Motor neuron (in vitro differentiated cells): Measurements from ENCODE around the gene PAK5. TPM values are rescaled to one million over a fixed set of nuclear protein-coding genes. Genes with fewer than 3 reads are reported as not detected.

ENCODE experiments used
- ATAC-seq, 8 experiments: fragments of 200-7000 bp; cut with Tn5 transposase; replicated peaks in 6 of 8; 2 replicates each; pipeline ENCODE4 v1.8.0; 2021; ENCODE audit warnings: mild to moderate bottlenecking in 8 of 8, moderate library complexity in 8 of 8
- H3K27ac ChIP-seq, 2 donors: fragments of 250-450 bp; sonication (Bioruptor Pico); 2 replicates each; pipeline ENCODE4 v1.9.0; 2021; ENCODE audit warnings: antibody characterized with exemption in 2 of 2, mild to moderate bottlenecking in 2 of 2, moderate library complexity in 1 of 2
- H3K4me1 ChIP-seq, 2 donors: fragments of 250-450 bp; sonication (Bioruptor Pico); replicated peaks in 1 of 2; 2 replicates each; pipeline ENCODE4 v1.6.1; 2021; ENCODE audit warnings: antibody characterized with exemption in 2 of 2, mild to moderate bottlenecking in 2 of 2, moderate library complexity in 1 of 2
- H3K4me3 ChIP-seq, 5 donors: fragments of 250-450 bp; sonication (Bioruptor Pico); 2 replicates each; pipeline ENCODE4 v1.9.0; 2021; ENCODE audit warnings: antibody characterized with exemption in 5 of 5, mild to moderate bottlenecking in 5 of 5, moderate library complexity in 4 of 5
- WGBS, 10 experiments: fragments of 450-650 bp; shearing (Covaris generic); methylation state at CpG; one replicate each; pipeline ENCODE4 v1.0.0; 2022; 5-methylcytosine and 5-hydroxymethylcytosine counted together
- in situ Hi-C, 9 experiments: fragments of 400-800 bp; cut with MboI; loops; one replicate each; pipeline ENCODE4 v1.15.0; 2021; ENCODE audit warnings: low sequenced_read_pairs in 9 of 9, low pct_unique_long_range_greater_than_20kb in 2 of 9; ENCODE audit not compliant: unreplicated experiment in 9 of 9
- total RNA-seq, 8 experiments: library from RNA; unstranded; fragments of 300-600 nt; gene quantifications; 2 replicates each; pipeline versions ENCODE4 v1.2.3 to v1.2.4, GENCODE V29; 2022

Gene PAK5
- total RNA-seq, result 10 to 100 TPM in 5 of 8 experiments, 1 to 10 TPM in 3; 2.7 to 20.0 (median 12.5) TPM

DNA sequence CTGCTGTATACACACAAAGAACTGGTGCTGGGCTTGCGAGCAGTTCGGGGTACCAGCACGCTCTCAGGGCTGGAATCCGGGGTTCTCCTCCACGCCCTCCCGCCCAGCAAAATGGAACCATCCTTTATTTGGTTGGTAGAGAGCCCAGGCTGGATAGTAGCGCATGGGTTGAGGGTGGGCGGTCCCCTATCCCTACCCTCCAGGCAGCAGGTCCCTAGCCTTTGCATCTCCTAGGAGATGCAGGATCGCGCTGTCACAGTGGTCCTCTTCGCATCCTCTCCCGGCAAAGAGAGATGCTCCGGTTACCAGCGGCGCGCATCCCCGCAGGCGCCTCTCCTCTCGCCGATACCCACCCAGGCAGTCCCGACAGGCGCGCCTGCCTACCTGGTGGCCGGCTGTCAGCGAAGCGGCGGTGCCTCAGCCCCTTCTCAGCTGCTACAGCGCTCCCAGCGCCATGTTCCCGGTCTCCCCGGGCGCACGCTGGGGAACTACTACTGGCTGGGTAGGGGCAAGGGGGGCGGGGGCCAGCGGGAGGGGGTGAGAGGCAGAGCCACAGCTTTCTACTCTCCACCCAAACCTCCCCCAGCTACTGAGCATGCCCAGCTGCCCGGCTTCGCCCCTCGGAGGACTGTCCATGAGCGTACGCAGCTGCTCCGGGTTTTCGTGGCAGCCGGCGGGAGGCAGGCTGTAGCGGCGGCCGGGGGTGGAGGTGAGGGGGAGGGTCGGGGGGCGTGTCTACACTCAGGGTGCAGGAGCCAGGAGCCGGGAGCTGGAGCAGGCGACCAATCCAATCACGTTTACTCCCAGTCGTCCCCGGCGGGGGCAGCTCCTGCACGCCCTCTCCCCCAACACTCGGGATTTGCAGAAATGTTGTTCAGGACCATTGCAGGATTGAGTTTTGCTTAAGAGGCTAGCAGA, at the start of gene PAK5:
Gene PAK5, minus strand, starts transcription at position 699 of the 918 bp plus-strand sequence. CDS start 194,748 bp downstream, outside the sequence.
- H3K4me1 ChIP-seq, result peaks cover 6 to 11% of the 10 kb centered on the region in 2 donors
- ATAC-seq, result peak; percentile 88 to 92 (median 90)
- 0 to 6% (median 0%) methylated on average over 1 to 11 of the region's 57 CpGs; no CpG with 5 or more reads in 7 of the 10 experiments for WGBS, 10 experiments
- H3K27ac ChIP-seq, result peak within 1 kb of the TSS; percentile 67 to 84
- in situ Hi-C loops, result no loop called here
- H3K4me3 ChIP-seq, result peak within 1 kb of the TSS; percentile 60 to 73 (median 68)

GRCh38 chr20:9887706-9888105, 48.8 kb upstream of the PAK5 start:
- in situ Hi-C loops, result loop anchor here in 3 of 9 experiments (25.0 kb wide), 1 partner anchor 275 kb away; no protein-coding TSS in a partner anchor
- H3K27ac ChIP-seq, result no peak overlapping the region
- H3K4me1 ChIP-seq, result no peaks in the 10 kb centered on the region
- ATAC-seq, result no peak
- H3K4me3 ChIP-seq, result no peak overlapping the region

DNA sequence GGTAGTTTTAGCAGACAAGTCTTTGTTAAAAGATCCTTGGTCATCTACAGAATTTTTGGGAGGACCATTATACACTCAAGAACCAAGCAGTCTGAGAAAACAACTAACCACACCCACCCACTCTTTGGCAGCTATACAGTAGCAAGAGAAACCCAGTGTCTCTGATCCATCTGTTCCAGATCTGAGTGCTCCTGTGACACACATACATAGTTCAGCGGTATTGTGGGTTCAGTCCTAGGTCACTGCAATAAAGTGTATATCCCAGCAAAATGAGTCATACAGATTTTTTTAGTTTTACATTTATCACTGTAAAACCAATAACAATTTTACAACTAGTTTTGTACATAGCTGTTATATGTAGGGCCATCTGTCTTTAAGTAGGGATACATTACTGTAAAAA, 47.4 kb upstream of the PAK5 start:
- peak in 3 of 8 experiments; percentile 42 to 84 (median 44) for ATAC-seq
- 0 to 100% (median 100%) methylated on average over 1 of the region's 1 CpG; no CpG with 5 or more reads in 4 of the 10 experiments for WGBS, 10 experiments
- in situ Hi-C loops, result loop anchor here in 3 of 9 experiments (25.0 kb wide), 1 partner anchor 274 kb away; no protein-coding TSS in a partner anchor
- Histone ChIP-seq H3K4me3 (no peak overlapping the region), H3K4me1 (no peaks in the 10 kb centered on the region), H3K27ac (no peak overlapping the region)

DNA sequence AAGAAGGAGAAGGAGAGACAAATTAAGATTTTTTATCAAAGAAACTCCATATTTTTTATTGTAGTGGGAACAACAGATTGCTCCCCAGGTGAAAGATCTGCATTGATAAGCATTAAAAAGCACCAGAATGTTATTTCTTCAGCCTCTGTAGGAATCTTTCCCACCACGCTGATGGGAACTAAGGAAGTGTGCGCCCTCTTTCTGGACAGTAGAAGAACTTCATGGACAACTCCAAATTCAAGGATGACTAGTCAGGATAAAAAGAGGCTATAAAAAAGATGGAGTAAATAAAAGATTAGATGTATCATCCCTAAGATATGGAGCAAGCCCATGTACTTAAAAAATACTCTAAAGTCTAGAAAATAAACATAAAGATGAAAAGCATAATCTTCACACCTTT, 45.8 kb upstream of the PAK5 start:
- ATAC-seq, result peak in 3 of 8 experiments; percentile 48 to 83 (median 56)
- in situ Hi-C loops, result loop anchor here in 3 of 9 experiments (25.0 kb wide), 1 partner anchor 272 kb away; no protein-coding TSS in a partner anchor
- Histone ChIP-seq H3K27ac (no peak overlapping the region), H3K4me1 (no peaks in the 10 kb centered on the region), H3K4me3 (no peak overlapping the region)
- WGBS, 10 experiments, result 0 to 100% (median 55%) methylated on average over 2 of the region's 2 CpGs; no CpG with 5 or more reads in 2 of the 10 experiments

DNA sequence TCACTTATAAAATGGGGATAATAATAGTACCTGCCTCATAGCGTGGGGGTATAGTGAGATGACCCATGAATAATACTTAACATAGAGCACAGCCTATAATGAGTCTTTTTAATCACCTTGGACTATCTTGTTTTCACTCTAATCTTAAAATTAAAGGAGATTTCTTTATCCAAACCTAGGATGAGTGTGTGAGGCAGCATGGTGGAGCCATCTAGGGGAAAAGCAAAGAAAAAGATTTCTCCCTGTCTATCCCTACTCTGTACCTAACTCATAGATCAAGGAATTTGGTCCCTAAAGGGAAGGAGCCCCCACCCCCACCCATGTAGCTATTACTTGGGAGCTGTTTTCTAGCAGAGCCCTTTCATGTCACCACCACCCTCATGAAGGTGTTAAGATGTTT, 45.2 kb upstream of the PAK5 start:
- peak in 3 of 8 experiments; percentile 80 to 93 (median 85) for ATAC-seq
- WGBS, 10 experiments, result 0 to 100% (median 48%) methylated on average over 1 of the region's 1 CpG; no CpG with 5 or more reads in 2 of the 10 experiments
- Histone ChIP-seq H3K4me3 (no peak overlapping the region), H3K27ac (no peak overlapping the region), H3K4me1 (no peaks in the 10 kb centered on the region)
- in situ Hi-C loops, result loop anchor here in 3 of 9 experiments (25.0 kb wide), 1 partner anchor 272 kb away; no protein-coding TSS in a partner anchor

- peak in 3 of 8 experiments; percentile 67 to 99 (median 74) for ATAC-seq
- WGBS, 10 experiments, result 0 to 80% (median 59%) methylated on average over 1 to 3 of the region's 3 CpGs
- in situ Hi-C loops, result loop anchor here in 3 of 9 experiments (25.0 kb wide), 1 partner anchor 266 kb away; no protein-coding TSS in a partner anchor
- Histone ChIP-seq H3K4me3 (no peak overlapping the region), H3K4me1 (no peaks in the 10 kb centered on the region), H3K27ac (no peak overlapping the region)
Observed at GRCh38 chr20:9877932-9878495, 39.1 kb upstream of the PAK5 start.

DNA sequence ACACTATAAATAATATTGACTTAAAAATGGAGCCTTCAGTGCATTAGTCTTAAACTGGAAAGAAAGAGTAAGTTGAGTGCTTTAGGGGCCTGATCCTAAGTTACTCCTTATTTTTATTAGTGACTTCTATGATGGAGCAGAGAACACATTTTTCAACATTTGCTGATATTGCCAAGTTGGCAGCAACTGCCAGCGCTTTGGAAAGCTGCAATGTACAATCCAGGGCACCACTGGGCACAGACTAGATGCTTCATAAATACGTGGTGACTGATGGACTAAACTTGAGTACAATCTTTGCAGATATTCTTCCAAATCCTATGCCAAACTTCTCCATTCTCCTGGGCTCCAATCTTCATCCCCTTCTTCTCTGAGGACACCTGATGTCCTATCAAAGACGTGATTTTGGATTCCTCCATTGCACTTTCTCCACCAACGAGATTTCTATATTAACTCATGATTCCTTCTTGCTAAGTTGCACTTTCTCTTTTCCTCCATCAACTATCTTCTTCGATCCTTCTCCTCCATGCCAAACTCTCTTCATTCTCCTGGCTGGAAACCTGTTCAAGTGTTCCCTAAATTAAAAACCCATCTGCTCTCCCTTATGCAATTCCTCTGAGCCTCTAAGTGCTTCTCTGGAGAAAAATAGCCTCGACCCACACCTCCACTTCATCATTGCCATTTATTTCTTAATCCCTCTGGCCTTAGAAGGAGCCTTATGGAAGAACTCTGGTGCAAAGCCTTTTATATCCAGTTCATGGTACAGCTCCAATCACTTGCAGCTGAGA, 28.5 kb upstream of the PAK5 start:
- WGBS, 10 experiments, result 0 to 85% (median 63%) methylated on average over 2 to 6 of the region's 6 CpGs
- Histone ChIP-seq H3K4me3 (no peak overlapping the region), H3K27ac (no peak overlapping the region), H3K4me1 (no peaks in the 10 kb centered on the region)
- ATAC-seq, result no peak
- in situ Hi-C loops, result no loop called here

DNA sequence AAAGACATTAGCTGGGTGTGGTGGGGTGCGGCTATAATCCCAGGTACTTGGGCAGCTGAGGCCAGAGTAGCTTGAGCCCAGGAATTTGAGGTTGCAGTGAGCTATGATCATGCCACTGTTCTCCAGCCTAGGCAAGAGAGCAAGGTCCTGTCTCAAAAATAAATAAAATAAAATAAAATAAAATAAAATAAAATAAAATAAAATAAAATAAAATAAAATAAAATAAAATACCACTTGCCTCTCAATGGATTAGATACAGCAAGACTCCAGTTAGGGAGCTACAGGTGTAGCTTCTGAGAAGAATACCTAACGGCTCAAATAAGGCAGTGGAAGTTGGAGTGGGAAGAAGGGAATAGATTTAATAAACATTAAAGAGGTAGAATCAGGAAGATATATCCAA, 13.7 kb upstream of the PAK5 start:
- ATAC-seq, result no peak
- Histone ChIP-seq H3K4me1 (no peaks in the 10 kb centered on the region), H3K4me3 (no peak overlapping the region), H3K27ac (no peak overlapping the region)
- 20 to 100% (median 72%) methylated on average over 1 to 2 of the region's 2 CpGs; no CpG with 5 or more reads in 1 of the 10 experiments for WGBS, 10 experiments
- in situ Hi-C loops, result no loop called here

DNA sequence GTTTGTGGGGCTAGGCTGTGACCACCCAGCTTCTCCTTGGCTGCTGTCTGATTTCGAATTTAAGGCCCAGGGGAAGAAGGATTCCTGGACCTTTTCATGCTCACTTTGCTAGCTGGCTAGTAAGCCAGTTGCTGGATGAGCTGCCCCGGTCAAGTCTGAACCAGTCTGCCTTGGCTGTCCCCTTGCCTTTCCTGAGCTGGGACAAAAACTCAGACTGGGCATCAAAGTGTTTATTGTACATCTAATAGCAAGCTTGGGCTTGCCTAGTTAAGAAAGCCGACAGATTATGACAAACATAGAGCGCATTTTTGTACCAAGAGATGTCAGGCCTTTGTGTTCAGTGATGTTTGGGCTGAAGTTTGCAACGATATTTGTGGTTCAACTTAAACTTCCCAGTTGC, 750 bp upstream of the PAK5 start:
- H3K4me3 ChIP-seq, result peak overlapping the region in 1 of 5 donors; percentile 68
- no peak overlapping the region for H3K27ac ChIP-seq
- ATAC-seq, result no peak
- in situ Hi-C loops, result no loop called here
- peaks cover 6 to 11% of the 10 kb centered on the region in 2 donors for H3K4me1 ChIP-seq
- 33 to 94% (median 72%) methylated on average over 1 to 4 of the region's 5 CpGs; no CpG with 5 or more reads in 2 of the 10 experiments for WGBS, 10 experiments

- 0 to 24% (median 2%) methylated on average over 1 to 7 of the region's 14 CpGs; no CpG with 5 or more reads in 5 of the 10 experiments for WGBS, 10 experiments
- Histone ChIP-seq H3K4me3 (peak overlapping the region; percentile 60 to 73 (median 68)), H3K27ac (peak overlapping the region; percentile 67 to 84), H3K4me1 (peaks cover 6 to 11% of the 10 kb centered on the region in 2 donors)
- in situ Hi-C loops, result no loop called here
- ATAC-seq, result peak in 3 of 8 experiments; percentile 0 to 6 (median 2)
Observed at GRCh38 chr20:9838035-9838377, 870 bp downstream of the PAK5 start.

DNA sequence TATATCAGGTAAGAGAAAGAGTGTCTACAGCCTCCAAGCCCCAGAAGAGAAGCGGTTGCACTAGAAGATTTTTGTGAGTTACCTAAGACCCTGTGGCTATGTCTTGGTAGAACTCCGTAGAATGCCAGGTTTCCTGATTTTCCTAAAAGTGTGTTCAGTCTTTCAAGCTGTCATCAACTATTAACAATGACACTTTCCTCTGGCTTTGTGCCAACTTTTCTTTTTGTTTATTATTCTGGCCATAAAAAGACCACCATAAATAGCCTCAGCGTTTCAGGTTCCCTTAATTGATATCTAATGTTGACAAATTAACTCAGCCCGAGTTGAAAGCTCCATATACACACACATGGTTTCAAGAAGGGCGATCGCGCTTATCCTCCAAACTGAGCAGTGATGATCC, 1.2 kb downstream of the PAK5 start:
- no peak for ATAC-seq
- Histone ChIP-seq H3K4me3 (peak overlapping the region; percentile 60 to 73 (median 68)), H3K27ac (no peak overlapping the region), H3K4me1 (peaks cover 6 to 11% of the 10 kb centered on the region in 2 donors)
- 8 to 64% (median 32%) methylated on average over 2 to 7 of the region's 7 CpGs; no CpG with 5 or more reads in 2 of the 10 experiments for WGBS, 10 experiments
- in situ Hi-C loops, result no loop called here

DNA sequence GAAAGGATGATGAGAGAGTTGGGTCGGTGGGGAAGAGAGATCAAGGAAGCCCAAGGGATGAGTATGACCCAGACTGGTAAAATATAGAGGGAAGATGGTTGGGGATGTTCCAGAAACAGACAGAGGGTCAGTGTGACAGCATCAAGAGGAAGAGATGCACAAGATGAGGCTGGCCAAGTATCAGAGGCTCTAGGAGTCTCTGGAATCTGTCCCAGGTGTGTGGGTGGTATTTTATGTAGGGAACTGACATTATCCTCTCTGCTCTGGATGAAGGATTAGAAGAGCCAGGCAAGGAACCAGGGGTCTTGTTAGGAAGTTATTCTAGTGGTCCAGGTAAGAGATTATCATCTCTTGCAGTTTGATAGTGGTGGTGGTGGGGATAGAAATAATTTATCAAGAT, 3.6 kb downstream of the PAK5 start:
- no peak for ATAC-seq
- in situ Hi-C loops, result no loop called here
- no peak overlapping the region for H3K4me3 ChIP-seq
- peaks cover 6 to 11% of the 10 kb centered on the region in 2 donors for H3K4me1 ChIP-seq
- 0 to 100% (median 70%) methylated on average over 1 of the region's 1 CpG; no CpG with 5 or more reads in 1 of the 10 experiments for WGBS, 10 experiments
- H3K27ac ChIP-seq, result no peak overlapping the region
